NCI-H446 treated with DMSO at 0.1 percent for 48 hours (cell line): ENCODE data around the gene STRADB.
A peak's percentile ranks its signal among the peaks of the same experiment; 100 is the strongest.
"Not testable (repeated sequence)": the region's sequence is repeated elsewhere in the genome, so short reads cannot be mapped to it uniquely, and the experiment has no call there.

Experiments
- DNase-seq: peaks from one replicate; lab custom pipeline; 2025; lab: John Stamatoyannopoulos, UW

STRADB gene

GRCh38 chr2:201430322-201430721 lies 21.2 kb upstream of the STRADB start:
- DNase-seq = not testable (repeated sequence)

- DNase-seq = no peak
These were observed 20.7 kb upstream of the STRADB start for GRCh38 chr2:201430839-201431238.

GRCh38 chr2:201432038-201432620 lies 19.4 kb upstream of the STRADB start:
- DNase-seq = no peak

GRCh38 chr2:201432621-201433393 lies 18.7 kb upstream of the STRADB start:
- DNase-seq = peak; percentile 23

- no peak for DNase-seq
These were observed 18.0 kb upstream of the STRADB start for GRCh38 chr2:201433394-201433995.

- no peak for DNase-seq
These were observed 15.4 kb upstream of the STRADB start for GRCh38 chr2:201436141-201436540.

- DNase-seq = not testable (repeated sequence)
These were observed 12.1 kb upstream of the STRADB start for GRCh38 chr2:201439336-201439922.

- DNase-seq = no peak
These were observed 11.4 kb upstream of the STRADB start for GRCh38 chr2:201440182-201440581.

GRCh38 chr2:201441409-201441808 lies 10.1 kb upstream of the STRADB start:
- no peak for DNase-seq

- DNase-seq = no peak
These were observed 6.6 kb upstream of the STRADB start for GRCh38 chr2:201444746-201445465.

- DNase-seq = no peak
These were observed 4.5 kb upstream of the STRADB start for GRCh38 chr2:201447086-201447485.

- no peak for DNase-seq
These were observed 3.5 kb upstream of the STRADB start for GRCh38 chr2:201448061-201448460.

GRCh38 chr2:201448701-201449100 lies 2.8 kb upstream of the STRADB start:
- DNase-seq = no peak

GRCh38 chr2:201450954-201451291 lies 617 bp upstream of the STRADB start:
- DNase-seq = peak; percentile 52

GRCh38 chr2:201452058-201452921 lies 750 bp downstream of the STRADB start:
- DNase-seq = no peak

- no peak for DNase-seq
These were observed 1.5 kb downstream of the STRADB start for GRCh38 chr2:201452922-201453643.

- DNase-seq = no peak
These were observed 6.8 kb downstream of the STRADB start for GRCh38 chr2:201458381-201458780.

GRCh38 chr2:201460532-201460931 lies 9.0 kb downstream of the STRADB start:
- no peak for DNase-seq

GRCh38 chr2:201464547-201464946 lies 13.0 kb downstream of the STRADB start:
- DNase-seq = no peak

GRCh38 chr2:201465524-201465971 lies 14.0 kb downstream of the STRADB start:
- DNase-seq = peak; percentile 41
